ENCODE data around the gene SLC35F6. TPM values are rescaled to one million over a fixed set of nuclear protein-coding genes. Genes with fewer than 3 reads are reported as not detected.

SLC35F6 gene
- total and polyA plus RNA-seq, 11 donors = 14.4 to 70.5 (median 27.2) TPM

DNA sequence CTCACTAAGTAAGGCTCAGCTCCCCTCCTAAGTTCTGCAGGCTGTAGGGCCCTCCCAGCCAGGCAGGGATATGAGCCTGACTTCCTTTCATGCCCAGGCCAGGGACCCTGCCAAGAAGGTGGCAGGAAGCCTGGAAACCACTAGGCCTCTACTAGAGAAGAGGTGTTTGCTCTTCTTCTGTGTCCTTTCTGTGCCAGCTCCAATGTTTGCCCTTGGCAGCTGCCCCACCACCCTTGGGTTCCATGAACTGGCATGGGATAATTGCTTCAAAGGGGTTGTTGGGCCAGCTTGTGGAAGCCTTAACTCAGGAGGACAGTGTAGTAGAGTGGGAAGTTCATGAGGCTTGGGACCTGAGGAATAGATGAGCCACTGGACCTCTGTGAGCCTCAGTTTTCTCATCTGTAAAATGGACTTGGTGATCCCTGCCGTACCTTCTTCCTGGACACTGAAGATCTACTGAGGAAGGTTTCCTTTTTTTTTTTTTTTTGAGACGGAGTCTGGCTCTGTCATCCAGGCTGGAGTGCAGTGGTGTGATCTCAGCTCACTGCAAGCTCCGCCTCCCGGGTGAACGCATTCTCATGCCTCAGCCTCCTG lies 3.9 kb downstream of the SLC35F6 start:
- H3K27me3 ChIP-seq = no peaks in the 10 kb centered on the region
- H3K36me3 ChIP-seq = peaks cover 0 to 13% (median 0%) of the 10 kb centered on the region in 9 donors
- DNase-seq (no peak), ATAC-seq (no peak)
- H3K9me3 ChIP-seq = no peaks in the 10 kb centered on the region
- no peak for TF ChIP-seq CTCF (IDR thresholded peaks at IDR 0.05)
- TF ChIP-seq POLR2A (IDR thresholded peaks at IDR 0.05) = no peak
- intact Hi-C loops (cut with DNase I) = no loop called here
- H3K4me3 ChIP-seq = no peak overlapping the region
- H3K4me1 ChIP-seq = peaks cover 23 to 92% (median 65%) of the 10 kb centered on the region in 12 donors
- 94 to 97% (median 96%) methylated on average over 5 of the region's 5 CpGs for WGBS, 4 donors
- H3K27ac ChIP-seq = peak overlapping the region in 3 of 12 donors; percentile 86 to 91 (median 86)

- DNase-seq = no peak
- Histone ChIP-seq H3K36me3 (peaks cover 0 to 14% (median 0%) of the 10 kb centered on the region in 9 donors), H3K9me3 (no peaks in the 10 kb centered on the region), H3K27me3 (no peaks in the 10 kb centered on the region), H3K27ac (peak overlapping the region; percentile 17 to 91 (median 72)), H3K4me3 (no peak overlapping the region), H3K4me1 (peaks cover 23 to 91% (median 64%) of the 10 kb centered on the region in 12 donors)
- TF ChIP-seq CTCF (IDR thresholded peaks at IDR 0.05) = no peak
- intact Hi-C loops (cut with DNase I) = no loop called here
- 91 to 100% (median 97%) methylated on average over 3 of the region's 3 CpGs for WGBS, 4 donors
- no peak for ATAC-seq
Observed at GRCh38 chr2:26768759-26769088, 4.6 kb downstream of the SLC35F6 start.

DNA sequence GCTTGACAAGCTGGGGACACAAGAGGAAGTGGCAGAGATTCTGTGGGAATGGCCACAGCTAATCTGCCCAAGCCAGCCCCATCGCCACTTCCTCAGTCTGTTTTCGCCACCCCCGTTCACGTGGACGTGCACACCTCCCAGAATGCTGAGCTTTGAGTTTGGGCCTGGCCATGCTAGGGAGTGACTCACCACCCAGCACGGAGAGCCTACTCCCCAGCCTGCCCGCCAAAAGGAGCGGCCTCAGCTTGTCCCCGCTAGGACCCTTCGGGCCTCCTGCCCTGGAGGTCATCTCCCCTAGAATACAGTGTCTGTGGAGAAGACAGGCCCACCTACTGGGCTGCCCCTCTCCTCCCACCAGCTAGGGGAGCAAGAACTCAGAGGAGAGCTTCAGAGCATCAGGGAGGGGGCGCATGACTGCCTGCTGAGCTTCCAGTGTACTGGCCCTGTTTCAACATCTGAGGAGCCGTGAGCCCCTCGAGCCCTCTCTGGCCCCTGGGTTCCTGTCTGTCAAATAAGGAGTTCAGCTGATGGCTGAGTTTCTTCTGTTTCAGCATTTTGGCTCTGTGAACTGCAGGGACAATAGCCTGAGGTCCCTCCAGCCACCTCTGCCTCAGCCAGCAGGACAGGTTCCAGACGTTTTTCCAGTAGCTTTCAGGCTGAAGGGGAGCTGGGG lies 5.1 kb downstream of the SLC35F6 start:
- Histone ChIP-seq H3K36me3 (peaks cover 0 to 19% (median 2%) of the 10 kb centered on the region in 9 donors), H3K9me3 (no peaks in the 10 kb centered on the region), H3K27me3 (no peaks in the 10 kb centered on the region), H3K27ac (peak overlapping the region; percentile 17 to 91 (median 72)), H3K4me1 (peaks cover 23 to 94% (median 66%) of the 10 kb centered on the region in 12 donors), H3K4me3 (no peak overlapping the region)
- intact Hi-C loops (cut with DNase I) = no loop called here
- TF ChIP-seq CTCF (IDR thresholded peaks at IDR 0.05) (no peak), POLR2A (IDR thresholded peaks at IDR 0.05) (peak in 1 of 2 donors; percentile 30)
- peak; percentile 73 to 88 (median 79) for DNase-seq
- ATAC-seq = peak in 3 of 4 donors; percentile 23 to 61 (median 48)
- WGBS, 4 donors = 56 to 68% (median 62%) methylated on average over 14 of the region's 14 CpGs

DNA sequence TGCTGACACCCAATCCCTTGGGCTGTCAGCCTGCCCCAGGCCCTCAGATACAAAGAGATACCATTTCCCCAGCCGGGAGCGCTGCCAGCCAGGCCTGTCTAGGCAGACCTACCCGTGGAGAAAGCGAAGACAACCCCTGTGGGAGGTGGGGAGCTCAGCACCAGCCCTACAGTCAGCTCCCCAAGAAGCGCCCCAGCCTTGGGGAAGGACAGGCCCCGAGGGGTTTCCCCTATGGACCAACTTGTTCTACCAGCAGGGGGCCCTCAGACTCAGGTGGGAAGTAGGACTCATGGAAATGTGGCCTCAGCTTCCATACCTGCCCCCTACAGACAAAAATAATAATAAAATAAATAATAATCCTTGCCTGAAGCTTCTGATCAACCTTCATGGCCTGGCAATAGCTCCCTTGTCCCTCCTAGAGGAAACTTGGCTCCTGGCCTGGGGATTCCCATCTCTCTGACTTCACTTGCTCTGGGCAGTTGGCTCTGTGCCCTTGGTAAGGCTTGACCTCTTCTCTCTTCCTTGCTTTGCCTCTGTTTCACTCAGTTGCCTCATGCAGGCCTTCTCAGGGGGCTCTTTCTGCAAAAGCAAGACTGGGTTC lies 7.0 kb downstream of the SLC35F6 start:
- peak in 7 of 12 donors; percentile 16 to 35 (median 31) for TF ChIP-seq CTCF (IDR thresholded peaks at IDR 0.05)
- no peak for TF ChIP-seq POLR2A (IDR thresholded peaks at IDR 0.05)
- Histone ChIP-seq H3K4me1 (peaks cover 20 to 83% (median 52%) of the 10 kb centered on the region in 12 donors), H3K4me3 (no peak overlapping the region), H3K27me3 (no peaks in the 10 kb centered on the region), H3K36me3 (peaks cover 0 to 38% (median 20%) of the 10 kb centered on the region in 9 donors), H3K9me3 (no peaks in the 10 kb centered on the region), H3K27ac (peak overlapping the region; percentile 73 to 93 (median 84))
- intact Hi-C loops (cut with DNase I) = no loop called here
- ATAC-seq (peak; percentile 19 to 59 (median 43)), DNase-seq (peak; percentile 77 to 92 (median 86))
- 51 to 61% (median 56%) methylated on average over 6 of the region's 6 CpGs for WGBS, 4 donors

All from heart left ventricle (tissue), 16 donors.